Measurements from ENCODE around the gene PTTG1IP.

PTTG1IP gene

DNA sequence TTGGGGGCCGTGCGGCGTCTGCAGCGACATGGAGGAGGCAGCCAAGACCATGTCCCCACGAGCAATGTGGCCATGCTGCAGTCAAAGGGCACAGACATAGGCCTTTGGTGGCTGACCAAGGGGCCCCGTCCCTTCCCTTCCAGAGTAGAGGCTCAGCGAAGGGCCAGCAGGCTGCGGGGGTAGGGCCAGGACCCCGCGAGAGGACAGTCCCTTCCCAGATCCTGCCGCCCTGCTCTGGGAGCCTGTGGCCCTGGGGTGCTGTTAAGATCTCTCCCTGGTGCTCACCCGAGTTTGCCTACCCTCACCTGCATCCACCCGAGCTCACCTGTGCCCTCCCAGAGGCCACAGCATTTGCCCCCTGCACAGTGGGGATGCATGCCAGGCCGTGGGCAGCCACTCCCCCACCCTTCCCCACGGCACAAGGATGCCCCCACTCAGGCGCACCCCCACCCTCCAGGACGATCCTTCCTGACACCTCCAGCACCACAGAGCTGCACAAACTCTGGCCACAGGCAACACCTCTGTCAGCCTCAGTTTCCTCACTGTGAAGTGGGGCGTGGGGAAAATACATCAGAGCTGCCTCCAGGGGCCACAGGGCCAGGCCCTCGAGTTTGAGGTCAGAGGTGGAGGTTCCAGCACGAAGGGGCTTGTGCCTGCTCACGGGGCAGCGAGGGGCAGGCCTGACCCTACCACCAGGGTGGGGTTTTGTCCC lies 31.7 kb upstream of the PTTG1IP start:
- peak overlapping the region; percentile 59 to 73 for H3K27ac Mint-ChIP-seq
- ATAC-seq (replicated peaks), result no peak
- peaks cover 93% of the 10 kb centered on the region for H3K36me3 Mint-ChIP-seq (ENCODE audit: insufficient read depth)
- no peaks in the 10 kb centered on the region for H3K9me3 Mint-ChIP-seq
- DNase-seq, result no peak
- H3K27me3 Mint-ChIP-seq, result no peaks in the 10 kb centered on the region
- no peak overlapping the region for H3K4me3 Mint-ChIP-seq
- peaks cover 33 to 34% of the 10 kb centered on the region in 2 donors for H3K4me1 Mint-ChIP-seq (ENCODE audit: low read depth in 2 of 2)

DNA sequence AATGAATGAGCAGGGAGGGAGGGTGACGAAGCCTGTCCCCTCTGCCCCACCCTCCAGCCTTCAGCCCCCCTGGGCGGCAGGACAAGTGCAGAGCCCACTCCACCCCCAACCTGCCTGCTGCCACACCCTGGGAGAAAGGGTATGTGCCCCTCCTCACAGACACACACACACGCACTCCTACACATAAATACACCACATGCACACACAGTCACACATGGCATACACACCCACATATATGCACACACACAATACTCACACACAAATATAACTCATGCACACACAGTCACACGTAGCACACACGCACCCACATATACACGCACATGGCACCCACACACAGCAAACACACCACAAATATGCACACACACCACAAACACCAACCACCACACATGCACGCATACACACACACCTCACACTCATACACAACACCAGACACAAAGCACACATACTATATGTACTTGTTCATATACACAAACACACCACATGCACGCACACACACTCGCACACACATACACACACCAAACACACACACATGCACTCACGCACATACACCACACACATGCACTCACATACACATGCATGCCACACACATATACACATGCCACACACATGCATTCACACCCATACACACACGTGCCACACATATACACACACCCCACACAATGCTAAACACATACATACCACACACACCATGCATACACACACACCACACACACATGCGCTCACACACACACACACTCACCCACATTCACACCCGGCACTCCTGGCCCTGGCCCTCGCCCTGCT lies 30.8 kb upstream of the PTTG1IP start:
- DNase-seq (no peak), ATAC-seq (replicated peaks) (no peak)
- no peaks in the 10 kb centered on the region for H3K9me3 Mint-ChIP-seq
- no peak overlapping the region for H3K4me3 Mint-ChIP-seq
- peaks cover 30 to 33% of the 10 kb centered on the region in 2 donors for H3K4me1 Mint-ChIP-seq (ENCODE audit: low read depth in 2 of 2)
- no peak overlapping the region for H3K27ac Mint-ChIP-seq
- H3K27me3 Mint-ChIP-seq, result no peaks in the 10 kb centered on the region
- peaks cover 91% of the 10 kb centered on the region for H3K36me3 Mint-ChIP-seq (ENCODE audit: insufficient read depth)

DNA sequence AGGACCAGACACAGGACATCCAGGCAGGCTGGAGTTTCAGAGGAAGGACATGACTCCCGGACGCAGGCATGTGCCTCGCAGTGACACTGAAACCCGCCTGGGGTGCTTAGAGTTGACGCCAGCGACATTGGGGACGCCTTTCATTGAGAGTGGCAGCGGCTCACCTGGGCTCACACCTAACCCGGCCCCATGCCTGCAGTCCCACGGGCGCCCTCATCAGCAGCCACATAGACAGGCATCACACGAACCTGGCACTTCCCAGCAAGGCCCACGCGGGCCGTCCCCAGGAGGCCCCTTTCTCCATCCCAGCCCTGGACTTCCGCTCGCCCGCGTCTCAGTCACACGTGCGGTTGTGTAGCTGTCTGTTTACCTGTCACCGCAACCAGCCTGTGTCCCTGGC lies 30.2 kb upstream of the PTTG1IP start:
- DNase-seq (no peak), ATAC-seq (replicated peaks) (no peak)
- Mint-ChIP-seq H3K4me1 (ENCODE audit: low read depth in 2 of 2) (peaks cover 25 to 27% of the 10 kb centered on the region in 2 donors), H3K4me3 (no peak overlapping the region), H3K36me3 (ENCODE audit: insufficient read depth) (peaks cover 92% of the 10 kb centered on the region), H3K9me3 (no peaks in the 10 kb centered on the region), H3K27me3 (no peaks in the 10 kb centered on the region), H3K27ac (no peak overlapping the region)

DNA sequence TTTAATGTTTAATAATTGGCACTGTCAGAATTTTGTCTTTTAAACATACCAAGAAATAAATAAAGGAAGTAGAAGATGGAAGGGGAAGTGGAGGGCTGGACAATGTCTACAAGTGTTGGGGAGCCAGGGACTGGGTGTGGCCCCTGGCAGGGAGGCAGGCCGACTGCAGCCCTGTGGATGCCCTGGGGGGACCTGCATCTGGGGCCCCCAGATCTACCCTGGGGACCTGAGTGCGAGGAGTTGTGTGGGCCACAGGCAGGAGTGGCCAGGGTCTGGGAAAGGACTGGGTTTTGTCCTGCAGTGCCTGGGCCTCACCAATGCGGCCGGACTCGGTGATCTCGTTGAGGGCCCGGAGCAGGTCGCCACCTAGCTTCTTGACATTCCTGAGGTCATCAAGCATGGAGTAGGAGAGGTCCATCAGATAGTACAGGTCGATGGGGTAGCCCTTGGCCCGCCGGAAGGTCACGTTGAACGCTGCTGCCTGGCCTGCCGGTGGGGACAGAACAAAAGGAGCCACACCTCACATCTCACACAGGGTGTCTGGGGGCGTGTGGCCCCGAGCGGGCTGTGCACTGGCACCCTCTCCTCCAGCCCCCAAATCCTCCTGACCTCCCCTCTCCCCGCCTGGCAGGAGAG lies 29.7 kb upstream of the PTTG1IP start:
- Mint-ChIP-seq H3K4me3 (no peak overlapping the region), H3K27ac (peak overlapping the region; percentile 71 to 80), H3K36me3 (ENCODE audit: insufficient read depth) (peaks cover 93% of the 10 kb centered on the region), H3K27me3 (no peaks in the 10 kb centered on the region), H3K9me3 (no peaks in the 10 kb centered on the region), H3K4me1 (ENCODE audit: low read depth in 2 of 2) (peaks cover 24 to 25% of the 10 kb centered on the region in 2 donors)
- ATAC-seq (replicated peaks) (no peak), DNase-seq (no peak)

DNA sequence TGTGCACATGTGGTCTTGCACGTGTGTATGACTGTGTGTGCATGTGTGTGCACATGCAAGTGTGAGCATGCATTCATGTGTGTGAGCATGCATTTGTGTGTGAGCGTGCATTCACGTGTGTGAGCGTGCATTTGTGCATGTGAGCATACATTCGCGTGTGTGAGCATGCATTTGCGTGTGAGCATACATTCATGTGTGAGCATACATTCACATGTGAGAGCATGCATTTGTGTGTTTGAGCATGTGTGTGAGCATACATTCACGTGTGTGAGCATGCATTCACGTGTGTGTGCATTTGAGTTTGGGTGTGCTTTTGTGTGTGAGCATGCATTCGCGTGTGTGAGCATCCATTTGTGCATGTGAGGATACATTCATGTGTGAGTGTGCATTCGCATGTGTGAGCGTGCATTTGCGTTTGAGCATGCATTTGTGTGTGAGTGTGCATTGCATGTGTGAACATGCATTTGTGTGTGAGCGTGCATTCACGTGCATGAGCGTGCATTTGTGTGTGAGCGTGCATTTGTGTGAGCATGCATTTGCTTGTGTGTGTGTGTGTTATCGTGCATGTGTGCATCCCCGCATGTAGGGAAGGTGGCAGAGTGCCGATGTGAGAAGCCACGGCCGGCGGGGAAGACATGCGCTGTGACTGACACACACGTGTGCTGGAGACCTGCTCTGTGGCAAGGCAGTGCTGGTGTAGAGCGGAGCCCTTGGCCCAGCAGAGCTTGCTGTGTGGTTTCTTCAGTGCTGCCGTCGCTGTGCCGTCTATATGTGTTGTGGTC lies 29.0 kb upstream of the PTTG1IP start:
- Mint-ChIP-seq H3K9me3 (no peaks in the 10 kb centered on the region), H3K4me3 (no peak overlapping the region), H3K27me3 (no peaks in the 10 kb centered on the region), H3K4me1 (ENCODE audit: low read depth in 2 of 2) (peaks cover 25 to 26% of the 10 kb centered on the region in 2 donors), H3K36me3 (ENCODE audit: insufficient read depth) (peaks cover 93% of the 10 kb centered on the region), H3K27ac (peak overlapping the region; percentile 71 to 80)
- ATAC-seq (replicated peaks) (no peak), DNase-seq (no peak)

DNA sequence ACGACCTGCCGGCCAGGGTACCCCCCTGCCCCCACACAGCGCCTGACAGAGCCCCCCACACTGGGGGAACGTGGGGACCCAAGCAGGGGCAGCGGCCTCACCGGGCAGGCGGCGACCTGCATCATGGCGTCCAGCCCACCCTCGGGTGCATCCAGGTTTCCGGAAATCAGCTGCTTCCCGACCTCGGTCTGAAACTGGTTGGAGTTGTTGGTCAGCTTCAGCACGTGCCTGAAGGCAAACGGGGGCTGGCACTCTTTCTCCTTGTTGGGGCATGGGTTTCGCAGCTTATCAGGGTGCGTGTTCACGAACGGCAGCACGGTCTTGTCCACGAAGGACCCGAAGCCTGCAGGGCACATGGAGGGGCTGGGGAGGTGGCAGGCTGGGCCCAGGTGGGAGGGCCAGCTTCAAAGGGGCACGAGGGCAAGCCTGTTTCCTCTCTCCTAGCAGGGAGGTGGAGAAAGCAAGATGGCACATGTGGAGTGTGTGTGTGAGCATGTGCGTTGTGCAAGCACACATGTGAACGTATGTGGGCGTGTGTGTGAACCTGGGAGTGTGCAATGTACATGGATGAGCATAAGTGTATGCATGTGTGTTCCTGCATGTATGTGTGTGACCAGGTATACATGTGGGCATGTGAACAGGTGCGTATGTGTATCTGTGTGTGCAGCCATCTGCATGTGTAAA lies 28.0 kb upstream of the PTTG1IP start:
- Mint-ChIP-seq H3K9me3 (no peaks in the 10 kb centered on the region), H3K4me3 (no peak overlapping the region), H3K36me3 (ENCODE audit: insufficient read depth) (peaks cover 89% of the 10 kb centered on the region), H3K27ac (no peak overlapping the region), H3K4me1 (ENCODE audit: low read depth in 2 of 2) (peaks cover 24 to 26% of the 10 kb centered on the region in 2 donors), H3K27me3 (no peaks in the 10 kb centered on the region)
- no peak for ATAC-seq (replicated peaks)
- no peak for DNase-seq

DNA sequence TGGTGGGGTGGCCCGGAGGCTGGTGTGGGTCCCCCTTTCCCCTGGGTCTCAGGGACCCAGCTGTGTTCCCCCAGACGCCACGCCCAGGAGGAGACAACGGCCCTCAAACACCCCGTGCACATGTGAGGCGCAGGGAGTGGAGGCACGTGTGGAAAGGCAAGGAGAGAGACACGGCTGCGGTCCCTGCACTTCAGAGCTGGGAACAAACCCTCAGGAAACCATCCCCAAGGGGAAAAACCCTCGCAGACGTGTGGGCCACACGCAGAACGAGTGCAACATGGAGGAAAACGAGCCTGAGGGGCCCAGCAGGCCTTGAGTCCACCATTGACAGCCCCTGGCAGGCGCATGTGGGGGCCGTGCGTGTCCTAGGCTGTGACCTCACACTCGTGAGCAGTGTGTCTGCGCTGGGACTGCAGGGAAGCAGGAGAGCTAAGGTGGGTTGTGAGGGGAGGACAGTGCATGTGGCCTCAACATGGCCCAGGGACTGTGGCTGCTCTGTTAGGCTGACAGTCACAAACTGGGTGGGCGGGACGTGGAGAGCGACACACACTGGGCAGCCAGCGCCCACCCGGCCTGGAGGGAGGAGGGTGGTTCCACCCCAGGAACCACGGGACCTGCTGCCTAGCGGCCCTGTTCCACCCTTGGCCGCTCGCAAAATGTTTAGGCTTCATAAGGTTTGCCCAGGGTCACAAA lies 27.2 kb upstream of the PTTG1IP start:
- no peak for ATAC-seq (replicated peaks)
- Mint-ChIP-seq H3K4me1 (ENCODE audit: low read depth in 2 of 2) (peaks cover 16 to 24% of the 10 kb centered on the region in 2 donors), H3K9me3 (no peaks in the 10 kb centered on the region), H3K27ac (no peak overlapping the region), H3K27me3 (no peaks in the 10 kb centered on the region), H3K36me3 (ENCODE audit: insufficient read depth) (peaks cover 84% of the 10 kb centered on the region), H3K4me3 (no peak overlapping the region)
- no peak for DNase-seq

DNA sequence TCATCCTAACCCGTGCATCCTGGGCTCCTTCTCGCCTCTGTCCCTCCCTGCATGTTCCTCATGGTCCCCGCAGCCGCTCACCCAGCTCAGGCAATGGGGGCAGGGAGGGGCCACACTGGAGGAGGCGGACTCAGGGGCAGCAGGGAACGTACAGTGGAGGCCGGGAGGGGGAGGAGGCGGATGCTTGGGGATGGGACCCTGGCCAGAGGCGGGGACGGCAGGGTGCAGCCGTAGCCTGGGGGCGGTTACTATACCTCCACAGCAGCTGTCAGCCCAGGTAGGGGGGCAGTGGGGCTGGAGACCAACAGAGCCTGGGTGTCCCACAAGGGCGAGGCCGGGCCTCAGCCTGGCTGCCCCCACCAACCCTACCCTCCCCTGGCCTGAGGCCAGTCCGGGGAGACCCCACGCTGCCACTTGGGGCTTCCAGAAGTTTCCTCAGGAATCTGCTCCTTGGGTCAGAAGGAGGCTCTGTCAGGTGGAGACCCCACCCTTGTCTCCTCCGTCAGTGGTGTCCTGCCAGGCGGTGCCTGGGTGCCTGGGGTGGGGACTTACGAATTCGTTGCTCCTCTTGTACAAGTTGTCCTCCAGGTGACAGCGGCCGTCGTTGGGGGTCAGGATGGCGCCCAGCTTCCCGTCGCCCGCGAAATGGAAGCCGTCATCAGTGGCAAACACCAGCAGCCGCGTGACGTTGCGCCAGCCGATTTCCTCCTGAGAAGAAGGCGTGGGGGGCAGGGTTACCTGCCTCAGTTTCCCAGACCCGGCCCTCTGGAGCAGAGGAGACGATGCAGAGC lies 26.5 kb upstream of the PTTG1IP start:
- Mint-ChIP-seq H3K36me3 (ENCODE audit: insufficient read depth) (peaks cover 80% of the 10 kb centered on the region), H3K4me1 (ENCODE audit: low read depth in 2 of 2) (peaks cover 12 to 21% of the 10 kb centered on the region in 2 donors), H3K4me3 (no peak overlapping the region), H3K27ac (no peak overlapping the region), H3K27me3 (no peaks in the 10 kb centered on the region), H3K9me3 (no peaks in the 10 kb centered on the region)
- ATAC-seq (replicated peaks) (no peak), DNase-seq (no peak)

DNA sequence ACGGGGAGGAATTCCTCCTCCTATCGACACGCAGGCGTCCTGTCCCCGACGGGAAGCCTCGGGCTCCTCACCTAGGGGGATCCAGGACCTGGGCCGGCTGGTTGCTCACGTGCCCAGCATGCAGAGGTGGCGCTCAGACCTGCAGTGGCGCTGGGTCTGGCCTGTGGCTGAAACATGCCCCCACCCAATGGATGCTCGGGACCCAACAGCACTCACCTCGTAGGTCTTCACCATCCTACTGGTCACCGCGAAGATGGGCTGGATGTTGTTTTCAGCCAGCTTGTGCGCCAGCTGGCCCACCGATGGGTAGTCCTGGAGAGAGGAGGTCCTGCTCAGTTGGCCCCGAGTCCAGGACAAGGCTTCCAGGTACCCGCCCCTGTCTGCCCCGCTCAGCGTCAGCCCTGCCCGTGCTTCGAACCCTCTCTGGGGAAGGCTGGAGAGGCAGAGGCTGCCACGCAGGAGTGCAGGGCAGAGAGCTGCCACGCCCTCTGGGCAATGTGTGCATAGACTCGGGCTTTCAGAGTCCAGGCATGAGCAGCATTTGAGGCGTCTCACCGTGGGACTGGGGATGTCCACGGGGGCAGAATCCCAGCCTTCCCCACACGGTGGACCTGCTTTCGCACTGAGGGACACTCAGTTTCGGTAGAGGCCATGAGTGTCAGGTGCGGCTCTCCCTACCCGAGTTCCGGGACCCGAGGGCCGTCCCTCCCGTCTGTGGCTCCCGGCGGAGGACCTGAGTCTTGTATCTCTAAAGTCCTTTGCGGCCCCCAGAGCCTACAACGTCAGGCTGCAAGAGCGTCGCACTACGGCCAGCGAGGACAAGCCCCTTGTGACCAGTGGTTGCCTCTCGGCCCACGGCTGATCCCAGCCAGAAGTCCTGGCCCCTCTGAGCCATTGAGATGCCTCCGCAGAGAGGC lies 25.6 kb upstream of the PTTG1IP start:
- Mint-ChIP-seq H3K4me1 (ENCODE audit: low read depth in 2 of 2) (peaks cover 6 to 19% of the 10 kb centered on the region in 2 donors), H3K27me3 (no peaks in the 10 kb centered on the region), H3K9me3 (no peaks in the 10 kb centered on the region), H3K36me3 (ENCODE audit: insufficient read depth) (peaks cover 77% of the 10 kb centered on the region), H3K4me3 (no peak overlapping the region), H3K27ac (no peak overlapping the region)
- ATAC-seq (replicated peaks) (no peak), DNase-seq (no peak)

DNA sequence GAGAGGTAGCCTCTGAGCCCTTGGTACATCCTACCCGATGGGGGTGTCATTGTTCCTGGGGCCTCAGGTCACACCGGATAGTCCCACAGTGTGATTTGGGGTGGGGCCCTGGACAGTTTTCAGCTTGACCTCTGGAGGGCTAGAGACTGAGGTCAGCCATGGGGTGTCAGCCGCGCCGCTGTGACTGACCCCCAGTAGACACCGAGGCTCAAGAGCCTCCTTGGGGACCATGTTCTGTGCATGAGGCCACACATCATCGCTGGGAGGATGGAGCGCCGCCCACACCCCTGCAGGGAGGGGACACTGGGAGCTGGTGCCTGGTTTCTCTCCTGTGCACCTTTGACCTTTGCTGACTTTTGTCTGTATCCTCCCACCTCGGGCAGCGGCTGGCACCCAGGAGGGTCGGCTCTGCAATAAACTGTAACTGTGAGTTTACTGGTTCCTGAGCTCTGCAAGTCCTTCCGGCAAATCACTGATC lies 24.6 kb upstream of the PTTG1IP start:
- H3K27ac Mint-ChIP-seq, result no peak overlapping the region

More for the DNA sequence above, 24.6 kb upstream of the PTTG1IP start:
- ATAC-seq (replicated peaks), result no peak
- H3K36me3 Mint-ChIP-seq (ENCODE audit: insufficient read depth), result peaks cover 76% of the 10 kb centered on the region
- no peaks in the 10 kb centered on the region for H3K9me3 Mint-ChIP-seq
- H3K4me3 Mint-ChIP-seq, result no peak overlapping the region
- peaks cover 10 to 24% of the 10 kb centered on the region in 2 donors for H3K4me1 Mint-ChIP-seq (ENCODE audit: low read depth in 2 of 2)
- H3K27me3 Mint-ChIP-seq, result no peaks in the 10 kb centered on the region
- no peak for DNase-seq

All from effector memory CD8-positive, alpha-beta T cell (primary cell).